ENCODE measurements around the gene TNRC6C.

TNRC6C gene

GRCh38 chr17:78013683-78014467 lies 55.4 kb downstream of the TNRC6C start:
- peak; percentile 30 for DNase-seq (ENCODE audit: low read depth)

GRCh38 chr17:78014646-78015045 lies 56.1 kb downstream of the TNRC6C start:
- no peak for DNase-seq (ENCODE audit: low read depth)

GRCh38 chr17:78016852-78017251 lies 58.3 kb downstream of the TNRC6C start:
- DNase-seq (ENCODE audit: low read depth), result no peak

GRCh38 chr17:78019367-78019975 lies 61.0 kb downstream of the TNRC6C start:
- DNase-seq (ENCODE audit: low read depth), result no peak

GRCh38 chr17:78019976-78020716 lies 61.6 kb downstream of the TNRC6C start:
- no peak for DNase-seq (ENCODE audit: low read depth)

- no peak for DNase-seq (ENCODE audit: low read depth)
These were observed 62.2 kb downstream of the TNRC6C start for GRCh38 chr17:78020717-78021108.

- DNase-seq (ENCODE audit: low read depth), result no peak
These were observed 63.9 kb downstream of the TNRC6C start for GRCh38 chr17:78022425-78022824.

GRCh38 chr17:78023042-78023441 lies 64.5 kb downstream of the TNRC6C start:
- no peak for DNase-seq (ENCODE audit: low read depth)

- DNase-seq (ENCODE audit: low read depth), result no peak
These were observed 67.9 kb downstream of the TNRC6C start for GRCh38 chr17:78026381-78026780.

GRCh38 chr17:78027121-78027520 lies 68.6 kb downstream of the TNRC6C start:
- DNase-seq (ENCODE audit: low read depth), result no peak

GRCh38 chr17:78029697-78030096 lies 71.2 kb downstream of the TNRC6C start:
- no peak for DNase-seq (ENCODE audit: low read depth)

GRCh38 chr17:78031435-78031834 lies 72.9 kb downstream of the TNRC6C start:
- no peak for DNase-seq (ENCODE audit: low read depth)

GRCh38 chr17:78032166-78032565 lies 73.7 kb downstream of the TNRC6C start:
- no peak for DNase-seq (ENCODE audit: low read depth)

GRCh38 chr17:78034429-78035091 lies 76.1 kb downstream of the TNRC6C start:
- DNase-seq (ENCODE audit: low read depth), result no peak

- DNase-seq (ENCODE audit: low read depth), result no peak
These were observed 78.8 kb downstream of the TNRC6C start for GRCh38 chr17:78037280-78037679.

- no peak for DNase-seq (ENCODE audit: low read depth)
These were observed 80.3 kb downstream of the TNRC6C start for GRCh38 chr17:78038748-78039288.

- DNase-seq (ENCODE audit: low read depth), result no peak
These were observed 81.1 kb downstream of the TNRC6C start for GRCh38 chr17:78039581-78039980.

GRCh38 chr17:78040440-78041385 lies 82.2 kb downstream of the TNRC6C start:
- peak; percentile 18 for DNase-seq (ENCODE audit: low read depth)

- DNase-seq (ENCODE audit: low read depth), result no peak
These were observed 83.1 kb downstream of the TNRC6C start for GRCh38 chr17:78041386-78042179.

GRCh38 chr17:78042542-78042941 lies 84.0 kb downstream of the TNRC6C start:
- no peak for DNase-seq (ENCODE audit: low read depth)
